WERI-Rb-1 (cell line): ENCODE data around the gene MAPKAPK3.
"Not testable (repeated sequence)": the region's sequence is repeated elsewhere in the genome, so short reads cannot be mapped to it uniquely, and the experiment has no call there.

Experiments used
- DNase-seq: peaks from one replicate; pipeline ENCODE4 v3.0.0-alpha.2; 2020
- H3K27ac ChIP-seq: fragments of 250-450 bp; sonication (Bioruptor Pico); 2 replicates; pipeline ENCODE4 v1.5.1; 2020; ENCODE audit warnings: mild to moderate bottlenecking, moderate library complexity
- H3K27me3 ChIP-seq: fragments of 250-450 bp; sonication (Bioruptor Pico); 2 replicates; pipeline ENCODE4 v1.5.1; 2021; ENCODE audit warnings: mild to moderate bottlenecking, low read depth, moderate library complexity; ENCODE audit not compliant: insufficient read depth, severe bottlenecking
- H3K36me3 ChIP-seq: fragments of 250-450 bp; sonication (Bioruptor Pico); 2 replicates; pipeline ENCODE4 v1.5.1; 2020; ENCODE audit warnings: mild to moderate bottlenecking, moderate library complexity
- H3K4me3 ChIP-seq: 2 replicates; pipeline ENCODE4 v1.5.1; 2011; ENCODE audit warnings: low read depth, mild to moderate bottlenecking, control low read depth, low read length
- H3K9me3 ChIP-seq: fragments of 250-450 bp; sonication (Bioruptor Pico); 2 replicates; pipeline ENCODE4 v1.5.1; 2021; ENCODE audit warnings: mild to moderate bottlenecking, moderate library complexity; ENCODE audit not compliant: severe bottlenecking
- CTCF ChIP-seq: IDR thresholded peaks from 2 replicates; pipeline ENCODE4 v1.5.1; 2011; ENCODE audit warnings: low read depth, mild to moderate bottlenecking, control low read depth, inconsistent platforms, low read length

The MAPKAPK3 gene

GRCh38 chr3:50662408-50662807, 45.5 kb downstream of the MAPKAPK3 start:
- H3K27ac ChIP-seq: no peak overlapping the region

GRCh38 chr3:50665081-50665840, 48.3 kb downstream of the MAPKAPK3 start:
- no peak for DNase-seq
- no peaks in the 10 kb centered on the region for H3K36me3 ChIP-seq
- no peak for TF ChIP-seq CTCF
- no peaks in the 10 kb centered on the region for H3K27me3 ChIP-seq
- no peak overlapping the region for H3K4me3 ChIP-seq
- H3K27ac ChIP-seq: no peak overlapping the region
- H3K9me3 ChIP-seq: no peaks in the 10 kb centered on the region

More at GRCh38 chr3:50662408-50662807, 45.5 kb downstream of the MAPKAPK3 start:
- Histone ChIP-seq H3K27me3 (no peaks in the 10 kb centered on the region), H3K4me3 (no peak overlapping the region), H3K36me3 (no peaks in the 10 kb centered on the region), H3K9me3 (no peaks in the 10 kb centered on the region)
- no peak for TF ChIP-seq CTCF
- no peak for DNase-seq

- not testable (repeated sequence) for DNase-seq
These were observed 48.8 kb downstream of the MAPKAPK3 start for GRCh38 chr3:50665841-50666115.

GRCh38 chr3:50666837-50667236, 49.9 kb downstream of the MAPKAPK3 start:
- TF ChIP-seq CTCF: no peak
- Histone ChIP-seq H3K9me3 (no peaks in the 10 kb centered on the region), H3K27ac (no peak overlapping the region), H3K4me3 (no peak overlapping the region), H3K27me3 (no peaks in the 10 kb centered on the region), H3K36me3 (no peaks in the 10 kb centered on the region)
- DNase-seq: no peak

More at GRCh38 chr3:50665841-50666115, 48.8 kb downstream of the MAPKAPK3 start:
- not testable (repeated sequence) for H3K9me3 ChIP-seq, H3K27me3 ChIP-seq, H3K4me3 ChIP-seq, H3K36me3 ChIP-seq, H3K27ac ChIP-seq

- Histone ChIP-seq H3K27ac (no peak overlapping the region), H3K27me3 (peaks cover 18% of the 10 kb centered on the region), H3K4me3 (no peak overlapping the region), H3K9me3 (peaks cover 2% of the 10 kb centered on the region), H3K36me3 (no peaks in the 10 kb centered on the region)
- DNase-seq: no peak
- TF ChIP-seq CTCF: no peak
These were observed 54.4 kb downstream of the MAPKAPK3 start for GRCh38 chr3:50671331-50671730.

GRCh38 chr3:50672656-50673055, 55.7 kb downstream of the MAPKAPK3 start:
- no peak for DNase-seq
- TF ChIP-seq CTCF: no peak
- H3K27ac ChIP-seq: no peak overlapping the region
- no peaks in the 10 kb centered on the region for H3K36me3 ChIP-seq
- peaks cover 18% of the 10 kb centered on the region for H3K27me3 ChIP-seq
- peaks cover 2% of the 10 kb centered on the region for H3K9me3 ChIP-seq
- H3K4me3 ChIP-seq: no peak overlapping the region
